ENCODE data around the gene OR6X1. TPM values are rescaled to one million over a fixed set of nuclear protein-coding genes. Genes with fewer than 3 reads are reported as not detected.

Gene OR6X1
- total RNA-seq, 1 experiment from 2014 or later, result not detected

- no peak overlapping the region for H4K8ac ChIP-seq (replicated peaks; ENCODE audit: insufficient read length, low read depth, low read length)
- H2AK5ac ChIP-seq (ENCODE audit: insufficient read length, low read length), result no peak overlapping the region
Observed at GRCh38 chr11:123753110-123753509, 1.2 kb downstream of the OR6X1 start.

More at GRCh38 chr11:123753110-123753509, 1.2 kb downstream of the OR6X1 start:
- Histone ChIP-seq H4K5ac (ENCODE audit: insufficient read length, low read depth, low read length) (no peak overlapping the region), H3K56ac (ENCODE audit: insufficient read length, low read depth, low read length) (no peak overlapping the region), H3K23me2 (ENCODE audit: insufficient read length, low read depth, low read length, poor library complexity, severe bottlenecking) (no peaks in the 10 kb centered on the region), H3K79me1 (ENCODE audit: insufficient read depth, low read depth, low read length, poor library complexity, severe bottlenecking) (no peaks in the 10 kb centered on the region), H2BK5ac (ENCODE audit: insufficient read length, low read length) (no peak overlapping the region), H3K4ac (ENCODE audit: low read depth, low read length) (no peak overlapping the region), H2BK20ac (ENCODE audit: low read depth, low read length, poor library complexity, severe bottlenecking) (no peak overlapping the region), H3T11ph (ENCODE audit: low read length) (no peak overlapping the region), H3K79me2 (ENCODE audit: insufficient read depth, low read length) (no peaks in the 10 kb centered on the region), H2BK15ac (ENCODE audit: low read depth, low read length) (no peak overlapping the region), H3K4me2 (ENCODE audit: insufficient read depth, insufficient read length, low read length) (no peak overlapping the region), H2BK120ac (ENCODE audit: low read depth, low read length, poor library complexity, severe bottlenecking) (no peak overlapping the region), H3K18ac (ENCODE audit: insufficient read length, low read depth, low read length) (no peak overlapping the region), H3K9ac (ENCODE audit: extremely low read depth, insufficient read length, low read length) (no peak overlapping the region), H3K9me3 (ENCODE audit: control insufficient read depth, low read depth, low read length) (no peaks in the 10 kb centered on the region), H3K27ac (ENCODE audit: insufficient read length, low read depth, low read length) (no peak overlapping the region), H4K91ac (ENCODE audit: insufficient read length, low read depth, low read length) (no peak overlapping the region), H2AFZ (ENCODE audit: low read length) (no peak overlapping the region), H3K14ac (ENCODE audit: insufficient read depth, low read length) (no peak overlapping the region), H3K4me1 (ENCODE audit: insufficient read depth, low read length) (no peaks in the 10 kb centered on the region; the same call in 1 of the 2 replicates), H4K20me1 (ENCODE audit: control insufficient read depth, insufficient read depth, insufficient read length) (no peaks in the 10 kb centered on the region), H3K23ac (ENCODE audit: insufficient read length, low read depth, low read length) (no peak overlapping the region), H2BK12ac (ENCODE audit: insufficient read length, low read depth, low read length) (no peak overlapping the region), H3K27me3 (ENCODE audit: insufficient read depth, low read length) (no peaks in the 10 kb centered on the region)
- no peak for DNase-seq
- no peak for TF ChIP-seq CTCF (conservative IDR thresholded peaks at IDR 0.05)
- Mint-ChIP-seq H3K27ac (no peak overlapping the region), H3K4me3 (no peak overlapping the region), H3K9me3 (peaks cover 19 to 31% of the 10 kb centered on the region in 2 experiments), H3K36me3 (ENCODE audit: insufficient read depth in 1 of 3, low read depth in 3 of 3) (peaks cover 21 to 35% (median 31%) of the 10 kb centered on the region in 3 experiments), H3K4me1 (peaks cover 16 to 21% of the 10 kb centered on the region in 2 experiments), H3K27me3 (ENCODE audit: low read depth) (peaks cover 2% of the 10 kb centered on the region; the same call in 1 of the 2 replicates)
